OCI-LY3 (cell line): ENCODE measurements around the gene LINGO3.

Source experiments
- H2AFZ ChIP-seq: fragments of 200-600, 300-600 bp; shearing (Covaris generic); 2 replicates; pipeline ENCODE4 v1.6.0; 2014; ENCODE audit warnings: antibody characterized with exemption, low read depth, low read length
- H3K27ac ChIP-seq: fragments of 200-600, 300-600 bp; sonication (generic); 2 replicates; pipeline ENCODE4 v1.5.1; 2014; ENCODE audit warnings: mild to moderate bottlenecking, low read length, moderate library complexity, mixed read lengths
- H3K27me3 ChIP-seq: fragments of 200-600, 300-600 bp; sonication (generic); 2 replicates; pipeline ENCODE4 v1.6.1; 2014; ENCODE audit warnings: low read depth, low read length, mixed read lengths
- H3K36me3 ChIP-seq: fragments of 200-600, 300-600 bp; sonication (generic); replicated peaks from 2 replicates; pipeline ENCODE3; 2014; ENCODE audit warnings: low read depth, low read length, mixed read lengths
- H3K4me1 ChIP-seq: fragments of 300-600, 200-600 bp; sonication (generic); 2 replicates; pipeline ENCODE4 v1.6.1; 2014; ENCODE audit warnings: low read length, mixed read lengths
- H3K4me2 ChIP-seq: fragments of 200-600, 300-600 bp; sonication (generic); 2 replicates; pipeline ENCODE4 v1.6.1; 2014; ENCODE audit warnings: low read length, mixed read lengths
- H3K4me3 ChIP-seq: fragments of 300-600, 200-600 bp; sonication (generic); 2 replicates; pipeline ENCODE4 v1.5.1; 2014; ENCODE audit warnings: antibody characterized with exemption, mild to moderate bottlenecking, low read length, moderate library complexity
- H3K79me2 ChIP-seq: fragments of 300-600, 200-600 bp; shearing (Covaris generic); 2 replicates; pipeline ENCODE4 v1.6.1; 2014; ENCODE audit warnings: mild to moderate bottlenecking, low read length, mixed read lengths
- H3K9ac ChIP-seq: fragments of 300-600, 200-600 bp; shearing (Covaris generic); 2 replicates; pipeline ENCODE4 v1.6.0; 2014; ENCODE audit warnings: mild to moderate bottlenecking, low read length, moderate library complexity
- H3K9me3 ChIP-seq: fragments of 200-600, 300-600 bp; shearing (Covaris generic); 2 replicates; pipeline ENCODE4 v1.6.1; 2014; ENCODE audit warnings: low read length, mixed read lengths; ENCODE audit not compliant: insufficient read depth
- H4K20me1 ChIP-seq: fragments of 200-600, 300-600 bp; sonication (generic); 2 replicates; pipeline ENCODE4 v1.6.1; 2016; ENCODE audit warnings: low read length, mixed read lengths; ENCODE audit not compliant: insufficient read depth
- EZH2phosphoT487 ChIP-seq: fragments of 200-600 bp; shearing (Covaris generic); IDR thresholded peaks from 2 replicates; pipeline ENCODE4 v1.6.1; 2018; ENCODE audit warnings: antibody characterized with exemption, mixed run types, low read depth
- TF ChIP-seq, protein P1 (sequence below): fragments of 200-600, 300-600 bp; sonication (generic); IDR thresholded peaks from 2 replicates; pipeline ENCODE4 v1.5.1; 2014; ENCODE audit warnings: antibody characterized with exemption, low read length, low read depth

Gene LINGO3

GRCh38 chr19:2275588-2276428 is 32.1 kb downstream of the LINGO3 start:
- no peaks in the 10 kb centered on the region for H3K9me3 ChIP-seq
- H3K4me3 ChIP-seq: no peak overlapping the region
- H3K4me1 ChIP-seq: peaks cover 28% of the 10 kb centered on the region
- TF ChIP-seq EZH2phosphoT487: no peak
- TF ChIP-seq, protein P1, sequence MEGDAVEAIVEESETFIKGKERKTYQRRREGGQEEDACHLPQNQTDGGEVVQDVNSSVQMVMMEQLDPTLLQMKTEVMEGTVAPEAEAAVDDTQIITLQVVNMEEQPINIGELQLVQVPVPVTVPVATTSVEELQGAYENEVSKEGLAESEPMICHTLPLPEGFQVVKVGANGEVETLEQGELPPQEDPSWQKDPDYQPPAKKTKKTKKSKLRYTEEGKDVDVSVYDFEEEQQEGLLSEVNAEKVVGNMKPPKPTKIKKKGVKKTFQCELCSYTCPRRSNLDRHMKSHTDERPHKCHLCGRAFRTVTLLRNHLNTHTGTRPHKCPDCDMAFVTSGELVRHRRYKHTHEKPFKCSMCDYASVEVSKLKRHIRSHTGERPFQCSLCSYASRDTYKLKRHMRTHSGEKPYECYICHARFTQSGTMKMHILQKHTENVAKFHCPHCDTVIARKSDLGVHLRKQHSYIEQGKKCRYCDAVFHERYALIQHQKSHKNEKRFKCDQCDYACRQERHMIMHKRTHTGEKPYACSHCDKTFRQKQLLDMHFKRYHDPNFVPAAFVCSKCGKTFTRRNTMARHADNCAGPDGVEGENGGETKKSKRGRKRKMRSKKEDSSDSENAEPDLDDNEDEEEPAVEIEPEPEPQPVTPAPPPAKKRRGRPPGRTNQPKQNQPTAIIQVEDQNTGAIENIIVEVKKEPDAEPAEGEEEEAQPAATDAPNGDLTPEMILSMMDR: no peak
- peaks cover 35% of the 10 kb centered on the region for H3K36me3 ChIP-seq
- H3K79me2 ChIP-seq: peaks cover 45% of the 10 kb centered on the region
- peaks cover 7% of the 10 kb centered on the region; the same call in 1 of the 2 replicates for H3K27me3 ChIP-seq
- H3K27ac ChIP-seq: no peak overlapping the region
- peaks cover 54% of the 10 kb centered on the region for H4K20me1 ChIP-seq
- H3K4me2 ChIP-seq: no peak overlapping the region
- no peak overlapping the region for H3K9ac ChIP-seq
- H2AFZ ChIP-seq: no peak overlapping the region

GRCh38 chr19:2274931-2275535 is 32.9 kb downstream of the LINGO3 start:
- Histone ChIP-seq H3K27me3 (no peaks in the 10 kb centered on the region), H3K79me2 (peaks cover 52% of the 10 kb centered on the region), H3K4me3 (no peak overlapping the region), H3K36me3 (peaks cover 41% of the 10 kb centered on the region), H4K20me1 (peaks cover 59% of the 10 kb centered on the region), H3K9me3 (no peaks in the 10 kb centered on the region), H3K9ac (no peak overlapping the region), H3K27ac (no peak overlapping the region), H3K4me2 (no peak overlapping the region), H2AFZ (no peak overlapping the region), H3K4me1 (peaks cover 28% of the 10 kb centered on the region)
- no peak for TF ChIP-seq EZH2phosphoT487
- TF ChIP-seq, protein P1: peak; percentile 40

DNA sequence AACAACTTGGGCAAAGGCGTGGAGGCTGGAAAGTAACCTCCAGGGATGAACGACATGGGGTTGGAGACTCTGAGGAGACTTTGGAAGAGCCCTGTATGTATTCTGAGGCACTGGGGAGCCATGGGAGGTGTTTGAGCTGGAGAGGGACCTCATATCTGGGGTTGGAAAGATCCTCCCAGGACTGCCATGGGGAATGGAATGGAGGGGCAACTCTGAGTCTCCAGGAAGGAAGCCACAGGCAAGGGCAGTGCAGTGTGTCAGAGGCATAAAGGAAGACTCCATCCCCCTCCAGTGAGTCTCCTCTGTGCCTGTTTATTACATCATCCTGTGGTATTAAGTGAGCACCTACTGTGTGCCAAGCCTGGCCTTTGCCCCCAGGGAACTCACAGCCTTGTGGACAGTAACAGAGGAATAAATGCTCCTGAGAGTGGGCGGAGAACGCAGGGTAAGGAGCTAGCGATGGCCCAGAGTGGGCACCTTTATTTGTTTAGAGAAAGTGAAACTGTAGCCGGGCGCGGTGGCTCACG is 33.7 kb downstream of the LINGO3 start:
- Histone ChIP-seq H2AFZ (no peak overlapping the region), H3K4me1 (peaks cover 28% of the 10 kb centered on the region), H4K20me1 (peaks cover 66% of the 10 kb centered on the region), H3K27ac (peak overlapping the region; percentile 7; the same call in 1 of the 2 replicates), H3K4me2 (peak overlapping the region; percentile 89), H3K9me3 (no peaks in the 10 kb centered on the region), H3K79me2 (peaks cover 60% of the 10 kb centered on the region), H3K36me3 (peaks cover 44% of the 10 kb centered on the region), H3K27me3 (no peaks in the 10 kb centered on the region), H3K4me3 (peak overlapping the region; percentile 51), H3K9ac (peak overlapping the region; percentile 7; the same call in 1 of the 2 replicates)
- TF ChIP-seq, protein P1: no peak
- TF ChIP-seq EZH2phosphoT487: no peak
